ENCODE data around the gene ERC1. TPM values are rescaled to one million over a fixed set of nuclear protein-coding genes. Genes with fewer than 3 reads are reported as not detected.

The ERC1 gene
- total RNA-seq, 4 donors from 2014 or later = 46.1 to 83.2 (median 63.8) TPM

DNA sequence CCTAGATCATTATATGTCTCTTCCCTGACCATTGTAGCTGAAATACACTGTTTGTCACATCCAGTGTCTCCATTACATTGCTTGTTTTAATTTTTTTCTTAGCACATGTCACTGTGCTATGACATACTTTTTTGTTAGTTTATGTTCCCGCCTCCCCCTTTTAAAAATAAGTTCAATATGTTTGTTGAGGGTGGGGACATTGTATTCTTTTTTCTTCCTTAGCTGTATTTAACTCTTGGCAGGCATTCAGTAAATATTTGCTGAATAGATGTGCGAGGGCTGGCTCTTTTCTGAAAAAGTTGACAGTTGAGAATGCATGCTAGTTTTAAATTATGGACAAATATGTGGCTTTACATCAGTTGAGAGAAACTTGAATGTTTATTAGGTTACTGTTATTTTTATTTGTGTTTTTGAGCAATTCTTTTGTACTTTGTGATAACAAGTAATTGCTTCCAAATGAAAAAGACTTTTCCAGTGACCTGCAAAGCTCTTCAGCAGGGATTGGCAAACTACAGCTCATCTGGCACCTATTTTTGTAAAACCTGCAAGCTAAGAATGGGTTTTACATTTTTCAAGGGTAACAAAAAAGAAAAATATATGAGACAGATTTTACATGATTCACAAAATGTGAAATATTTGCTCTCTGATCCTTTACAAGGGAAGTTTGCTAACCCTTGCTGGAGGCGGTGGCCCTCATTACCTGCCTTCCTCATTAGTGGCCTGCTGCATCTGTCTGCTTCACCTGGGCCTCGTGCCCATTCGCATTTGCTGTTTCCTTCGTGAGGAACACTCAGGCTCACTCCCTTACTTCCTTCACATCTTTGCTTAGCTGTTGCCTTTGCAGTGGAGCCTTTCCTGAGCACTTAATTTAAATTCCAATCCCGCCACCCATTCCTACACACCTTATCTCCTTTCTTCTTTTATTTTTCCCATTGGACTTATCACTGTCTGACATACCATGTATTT lies 229.4 kb downstream of the ERC1 start:
- TF ChIP-seq, protein P1, sequence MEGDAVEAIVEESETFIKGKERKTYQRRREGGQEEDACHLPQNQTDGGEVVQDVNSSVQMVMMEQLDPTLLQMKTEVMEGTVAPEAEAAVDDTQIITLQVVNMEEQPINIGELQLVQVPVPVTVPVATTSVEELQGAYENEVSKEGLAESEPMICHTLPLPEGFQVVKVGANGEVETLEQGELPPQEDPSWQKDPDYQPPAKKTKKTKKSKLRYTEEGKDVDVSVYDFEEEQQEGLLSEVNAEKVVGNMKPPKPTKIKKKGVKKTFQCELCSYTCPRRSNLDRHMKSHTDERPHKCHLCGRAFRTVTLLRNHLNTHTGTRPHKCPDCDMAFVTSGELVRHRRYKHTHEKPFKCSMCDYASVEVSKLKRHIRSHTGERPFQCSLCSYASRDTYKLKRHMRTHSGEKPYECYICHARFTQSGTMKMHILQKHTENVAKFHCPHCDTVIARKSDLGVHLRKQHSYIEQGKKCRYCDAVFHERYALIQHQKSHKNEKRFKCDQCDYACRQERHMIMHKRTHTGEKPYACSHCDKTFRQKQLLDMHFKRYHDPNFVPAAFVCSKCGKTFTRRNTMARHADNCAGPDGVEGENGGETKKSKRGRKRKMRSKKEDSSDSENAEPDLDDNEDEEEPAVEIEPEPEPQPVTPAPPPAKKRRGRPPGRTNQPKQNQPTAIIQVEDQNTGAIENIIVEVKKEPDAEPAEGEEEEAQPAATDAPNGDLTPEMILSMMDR (IDR thresholded peaks at IDR 0.05) = no peak
- ATAC-seq (ENCODE audit: low FRiP score) = no peak
- DNase-seq (ENCODE audit: low spot score) = no peak

DNA sequence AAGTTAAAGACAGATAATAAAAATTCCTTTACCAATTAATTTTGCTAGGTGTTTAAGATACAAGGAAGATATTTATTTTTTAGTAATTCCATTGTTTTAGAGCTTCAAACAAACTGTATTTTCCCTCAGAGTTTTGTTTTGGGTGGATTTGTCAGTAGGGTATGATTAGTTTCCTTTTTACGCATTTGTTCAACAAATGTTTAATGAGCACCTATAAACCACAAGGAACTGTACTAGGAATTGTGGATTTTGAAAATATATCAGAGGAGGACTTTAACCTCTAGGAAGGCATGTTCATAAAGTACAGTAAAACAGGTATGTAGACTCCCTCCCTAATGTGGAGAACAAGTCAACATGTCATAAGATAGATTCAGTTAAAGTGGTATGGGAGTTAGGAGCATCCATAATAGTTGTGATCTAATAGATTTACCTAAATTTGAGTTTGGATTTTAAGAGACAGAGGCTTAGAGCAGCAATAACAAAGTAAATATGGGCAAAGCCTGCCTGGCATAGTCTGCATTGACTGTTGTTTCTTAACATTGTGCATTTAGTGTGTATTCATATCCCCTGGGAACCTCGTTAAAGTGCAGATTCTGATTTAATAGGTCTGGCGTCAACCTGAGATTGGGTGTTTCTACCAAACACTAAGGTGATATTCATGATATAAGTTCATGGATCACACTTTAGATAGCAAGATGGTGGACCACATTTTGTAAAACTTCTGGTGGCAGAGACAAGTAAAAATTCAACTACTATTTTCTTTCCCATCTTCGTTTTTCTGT lies 232.0 kb downstream of the ERC1 start:
- TF ChIP-seq, protein P1 (IDR thresholded peaks at IDR 0.05) = no peak
- no peak for ATAC-seq (ENCODE audit: low FRiP score)
- no peak for DNase-seq (ENCODE audit: low spot score)

DNA sequence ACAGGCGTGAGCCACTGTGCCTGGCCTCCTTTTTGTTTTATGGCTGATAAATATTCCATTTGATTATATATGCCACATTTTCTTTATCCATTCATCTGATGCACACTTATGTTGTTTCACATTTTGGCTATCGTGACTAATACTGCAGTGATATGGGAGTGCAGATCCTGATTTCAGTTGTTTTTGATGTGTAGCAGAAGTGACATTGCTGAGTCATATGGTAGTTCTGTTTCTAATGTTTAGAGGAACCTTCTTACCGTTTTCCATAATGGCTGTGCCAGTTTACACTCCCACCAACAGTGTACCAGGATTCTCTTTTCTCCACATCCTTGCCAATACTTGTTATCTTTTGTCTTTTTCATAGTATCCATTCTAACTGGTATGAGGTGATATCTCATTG lies 235.9 kb downstream of the ERC1 start:
- DNase-seq (ENCODE audit: low spot score) = no peak
- no peak for ATAC-seq (ENCODE audit: low FRiP score)
- TF ChIP-seq, protein P1 (IDR thresholded peaks at IDR 0.05) = no peak

- TF ChIP-seq, protein P1 (IDR thresholded peaks at IDR 0.05) = no peak
- no peak for ATAC-seq (ENCODE audit: low FRiP score)
- DNase-seq (ENCODE audit: low spot score) = no peak
These were observed 243.1 kb downstream of the ERC1 start for GRCh38 chr12:1234073-1234472.

GRCh38 chr12:1246637-1247036 lies 255.6 kb downstream of the ERC1 start:
- DNase-seq (ENCODE audit: low spot score) (no peak), ATAC-seq (ENCODE audit: low FRiP score) (no peak)
- TF ChIP-seq, protein P1 (IDR thresholded peaks at IDR 0.05) = no peak

DNA sequence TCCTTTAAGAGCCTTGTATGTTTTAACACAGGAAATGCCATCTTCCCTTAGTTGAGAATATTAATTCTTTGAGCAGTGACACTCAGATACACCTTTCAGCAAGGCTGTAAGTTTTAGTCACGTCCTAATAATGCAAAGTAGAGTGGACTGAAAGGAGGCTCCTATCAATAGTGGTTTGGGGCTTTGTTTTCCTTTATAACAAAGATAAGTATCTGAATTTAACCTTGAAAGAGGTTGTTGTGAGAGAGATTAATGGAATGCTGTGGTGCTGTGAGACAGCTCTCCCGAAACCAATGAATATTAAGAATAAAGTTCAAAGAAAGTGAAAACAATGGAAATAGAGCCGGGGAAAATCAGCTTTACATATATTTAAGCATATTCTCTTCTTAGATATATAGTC lies 259.6 kb downstream of the ERC1 start:
- TF ChIP-seq, protein P1 (IDR thresholded peaks at IDR 0.05) = no peak
- DNase-seq (ENCODE audit: low spot score) = no peak

More for the DNA sequence above, 259.6 kb downstream of the ERC1 start:
- no peak for ATAC-seq (ENCODE audit: low FRiP score)

Data from omental fat pad (tissue), 4 donors.